MCF 10A (cell line): ENCODE measurements around the gene STK10. TPM values are rescaled to one million over a fixed set of nuclear protein-coding genes. Genes with fewer than 3 reads are reported as not detected.
"Not testable (repeated sequence)": the region's sequence is repeated elsewhere in the genome, so short reads cannot be mapped to it uniquely, and the experiment has no call there.

ENCODE experiments used
- BruUV-seq: library from RNA; stranded (reverse); fragments of 400-500 nt; replicated peaks from 2 replicates; lab custom pipeline; 2021; lab: Mats Ljungman, UMichigan
- CTCF ChIA-PET: fragments of 300-600 bp; sonication (Branson Sonifier 250); formaldehyde crosslinking; extraction: SDS; loops from one replicate; lab custom pipeline; 2021; ENCODE audit warnings: antibody characterized with exemption, inconsistent platforms; lab: Yijun Ruan, JAX
- POLR2A ChIA-PET: fragments of 300-600, 350-650 bp; sonication (Branson Sonifier 250); formaldehyde crosslinking; extraction: SDS; loops from one replicate; lab custom pipeline; 2020; ENCODE audit warnings: antibody characterized with exemption, inconsistent platforms; lab: Yijun Ruan, JAX
- DNase-seq: peaks from one replicate; pipeline ENCODE4 v3.0.0-alpha.2; 2018; ENCODE audit not compliant: unreplicated experiment
- H3K27ac Mint-ChIP-seq: one replicate; pipeline ENCODE4 v1.8.0; 2022; ENCODE audit warnings: mild to moderate bottlenecking, low read depth, mixed read lengths; ENCODE audit not compliant: unreplicated experiment
- H3K27me3 Mint-ChIP-seq: one replicate; pipeline ENCODE4 v1.8.0; 2022; ENCODE audit warnings: mixed read lengths; ENCODE audit not compliant: insufficient read depth, unreplicated experiment
- H3K36me3 Mint-ChIP-seq: one replicate; pipeline ENCODE4 v1.8.0; 2022; ENCODE audit warnings: mild to moderate bottlenecking, moderate library complexity, mixed read lengths; ENCODE audit not compliant: insufficient read depth, unreplicated experiment
- H3K4me1 Mint-ChIP-seq: one replicate; pipeline ENCODE4 v1.8.0; 2022; ENCODE audit warnings: mixed read lengths; ENCODE audit not compliant: insufficient read depth, unreplicated experiment
- H3K4me3 Mint-ChIP-seq: one replicate; pipeline ENCODE4 v1.8.0; 2022; ENCODE audit warnings: mild to moderate bottlenecking, moderate library complexity, mixed read lengths; ENCODE audit not compliant: unreplicated experiment
- H3K9me3 Mint-ChIP-seq: one replicate; pipeline ENCODE4 v1.8.0; 2022; ENCODE audit warnings: mixed read lengths; ENCODE audit not compliant: unreplicated experiment
- intact Hi-C: fragments of 100-400 bp; cut with micrococcal nuclease; formaldehyde crosslinking; loops from 2 replicates; pipeline ENCODE4 v1.14.1; 2022
- total RNA-seq: library from RNA; stranded (reverse); gene quantifications from 2 replicates; pipeline ENCODE4 v1.2.3, GENCODE V29; 2022
- TF ChIP-seq, protein P1 (sequence below): fragments of 200-600 bp; IDR thresholded peaks from one replicate; pipeline ENCODE4 v1.8.0; 2022; ENCODE audit warnings: antibody characterized with exemption, mild to moderate bottlenecking; ENCODE audit not compliant: unreplicated experiment

The STK10 gene
- total RNA-seq, 1 experiment from 2014 or later, result 46.5 TPM

DNA sequence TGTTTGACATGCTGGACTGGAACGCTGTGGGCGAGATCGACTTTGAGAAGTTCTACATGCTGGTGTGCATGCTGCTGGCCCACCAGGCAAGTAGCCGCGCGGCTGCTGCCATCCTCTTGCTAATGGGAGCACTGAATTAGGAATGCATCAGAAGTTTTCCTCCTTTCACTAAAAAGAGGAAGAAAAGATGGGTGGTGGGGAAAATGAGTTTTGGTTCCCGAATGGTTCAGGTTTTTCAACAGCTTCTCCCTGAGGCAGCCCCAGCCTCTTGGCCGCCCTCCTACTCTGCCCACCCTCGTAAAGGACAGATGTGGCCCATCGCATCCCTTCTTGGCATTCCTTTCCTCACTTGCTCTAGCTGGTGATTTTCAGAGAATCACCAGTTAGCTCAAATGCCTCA, 11.4 kb upstream of the STK10 start:
- ChIA-PET POLR2A (interaction anchor here (0.7 to 1.1 kb wide), 2 partner anchors 11 to 82 kb away, joined by 3 to 4 read pairs; partner anchors contain the start of gene STK10), CTCF (interaction anchor here (1.2 to 4.0 kb wide), 4 partner anchors 11 to 289 kb away, joined by 6 to 48 read pairs (median 7); partner anchors contain the start of gene STK10)
- DNase-seq, result no peak
- H3K36me3 Mint-ChIP-seq, result peaks cover 5% of the 10 kb centered on the region
- TF ChIP-seq, protein P1, sequence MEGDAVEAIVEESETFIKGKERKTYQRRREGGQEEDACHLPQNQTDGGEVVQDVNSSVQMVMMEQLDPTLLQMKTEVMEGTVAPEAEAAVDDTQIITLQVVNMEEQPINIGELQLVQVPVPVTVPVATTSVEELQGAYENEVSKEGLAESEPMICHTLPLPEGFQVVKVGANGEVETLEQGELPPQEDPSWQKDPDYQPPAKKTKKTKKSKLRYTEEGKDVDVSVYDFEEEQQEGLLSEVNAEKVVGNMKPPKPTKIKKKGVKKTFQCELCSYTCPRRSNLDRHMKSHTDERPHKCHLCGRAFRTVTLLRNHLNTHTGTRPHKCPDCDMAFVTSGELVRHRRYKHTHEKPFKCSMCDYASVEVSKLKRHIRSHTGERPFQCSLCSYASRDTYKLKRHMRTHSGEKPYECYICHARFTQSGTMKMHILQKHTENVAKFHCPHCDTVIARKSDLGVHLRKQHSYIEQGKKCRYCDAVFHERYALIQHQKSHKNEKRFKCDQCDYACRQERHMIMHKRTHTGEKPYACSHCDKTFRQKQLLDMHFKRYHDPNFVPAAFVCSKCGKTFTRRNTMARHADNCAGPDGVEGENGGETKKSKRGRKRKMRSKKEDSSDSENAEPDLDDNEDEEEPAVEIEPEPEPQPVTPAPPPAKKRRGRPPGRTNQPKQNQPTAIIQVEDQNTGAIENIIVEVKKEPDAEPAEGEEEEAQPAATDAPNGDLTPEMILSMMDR, result no peak
- no peak overlapping the region for H3K27ac Mint-ChIP-seq
- H3K9me3 Mint-ChIP-seq, result no peaks in the 10 kb centered on the region
- intact Hi-C loops, result no loop called here
- no peaks in the 10 kb centered on the region for H3K27me3 Mint-ChIP-seq
- no peaks in the 10 kb centered on the region for H3K4me1 Mint-ChIP-seq
- H3K4me3 Mint-ChIP-seq, result no peak overlapping the region
- BruUV-seq, result no TSS peak

DNA sequence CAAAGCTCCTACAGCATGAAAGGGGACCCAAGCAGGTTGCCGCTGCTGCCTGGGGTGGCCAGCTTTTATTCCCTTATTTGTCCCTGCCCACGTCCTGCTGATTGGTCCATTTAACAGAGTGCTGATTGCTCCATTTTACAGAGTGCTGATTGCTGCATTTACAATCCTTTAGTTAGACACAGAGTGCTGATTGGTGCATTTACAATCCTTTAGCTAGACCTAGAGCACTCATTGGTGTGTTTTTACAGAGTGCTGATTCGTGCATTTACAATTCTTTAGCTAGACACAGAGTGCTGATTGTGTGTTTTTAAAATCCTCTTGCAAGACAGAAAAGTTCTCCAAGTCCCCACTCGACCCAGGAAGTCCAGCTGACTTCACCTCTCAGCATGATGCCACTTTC, 9.8 kb upstream of the STK10 start:
- H3K36me3 Mint-ChIP-seq, intact Hi-C loops, H3K27ac Mint-ChIP-seq, BruUV-seq, H3K27me3 Mint-ChIP-seq, DNase-seq, H3K4me1 Mint-ChIP-seq, H3K9me3 Mint-ChIP-seq, H3K4me3 Mint-ChIP-seq: not testable (repeated sequence)
- POLR2A ChIA-PET, result interaction anchor here (0.6 to 0.7 kb wide), 2 partner anchors 24 to 90 kb away, joined by 3 read pairs; no protein-coding TSS in a partner anchor
- CTCF ChIA-PET, result interaction anchor here (0.8 to 4.0 kb wide), 4 partner anchors 9 to 96 kb away, joined by 3 to 48 read pairs (median 4); partner anchors contain the start of gene STK10

DNA sequence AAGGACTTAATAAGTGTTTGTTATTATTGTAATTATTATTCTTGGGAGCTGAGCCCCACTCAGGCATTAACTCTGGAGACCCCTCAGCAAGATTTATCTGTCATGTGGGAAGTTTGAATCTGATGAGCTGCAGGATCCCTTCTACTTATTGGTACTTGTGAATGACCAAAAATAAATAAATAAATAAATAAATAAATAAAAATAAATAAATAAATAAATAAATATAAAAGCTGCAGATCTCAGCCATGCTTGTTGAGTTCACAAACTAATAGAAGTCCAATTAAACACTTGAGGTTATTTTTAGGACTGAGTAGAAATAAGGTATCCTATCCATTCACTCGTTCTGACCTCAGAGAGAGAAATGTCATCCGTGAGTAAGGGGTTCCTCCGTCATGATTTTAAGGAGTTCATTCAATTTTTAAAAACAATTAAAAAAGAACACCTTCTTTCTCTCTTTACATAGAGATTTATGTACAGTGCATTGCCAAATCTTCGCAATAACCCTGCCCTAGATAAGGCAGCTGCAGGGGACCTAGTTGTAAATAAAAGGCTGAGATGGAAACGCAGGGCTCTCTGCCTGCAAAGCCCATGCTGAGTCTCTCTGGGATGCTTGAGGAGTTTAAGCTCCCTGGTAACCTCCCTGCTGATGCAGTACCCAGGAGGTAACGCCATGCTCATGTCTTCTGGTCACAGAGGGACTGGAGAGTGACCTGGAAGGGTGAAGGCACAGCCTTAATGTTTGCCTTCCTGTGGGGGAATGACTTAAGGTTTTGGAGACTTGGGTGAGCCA, 7.2 kb upstream of the STK10 start:
- no peak for DNase-seq
- CTCF ChIA-PET, result interaction anchor here (0.5 to 1.8 kb wide), 7 partner anchors 10 to 667 kb away, joined by 3 to 5 read pairs (median 3); no protein-coding TSS in a partner anchor
- POLR2A ChIA-PET, result no interaction called here
- BruUV-seq, result no TSS peak
- no peaks in the 10 kb centered on the region for H3K9me3 Mint-ChIP-seq
- no peaks in the 10 kb centered on the region for H3K36me3 Mint-ChIP-seq
- TF ChIP-seq, protein P1, result no peak
- H3K27ac Mint-ChIP-seq, result no peak overlapping the region
- H3K4me3 Mint-ChIP-seq, result no peak overlapping the region
- intact Hi-C loops, result no loop called here
- no peaks in the 10 kb centered on the region for H3K4me1 Mint-ChIP-seq
- no peaks in the 10 kb centered on the region for H3K27me3 Mint-ChIP-seq

DNA sequence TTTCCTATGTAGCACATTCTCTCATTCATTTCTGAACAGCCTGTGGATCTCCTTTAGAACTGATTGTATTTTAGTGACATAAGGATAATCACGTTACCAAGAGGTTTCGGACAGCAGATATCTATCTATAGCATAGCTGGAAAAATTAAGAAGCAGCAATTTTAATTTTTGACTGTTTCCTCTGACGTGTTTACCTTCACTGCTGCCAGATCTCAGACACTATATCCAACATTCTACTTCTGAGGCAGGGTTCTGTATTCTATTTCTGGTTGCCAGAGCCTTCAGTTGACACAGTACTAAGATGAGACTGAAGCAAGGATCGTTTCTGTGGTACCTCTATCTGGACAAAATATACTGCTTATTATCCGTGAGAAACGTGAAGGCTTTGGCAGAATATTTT, 5.8 kb upstream of the STK10 start, which contains the start of gene EFCAB9:
Gene EFCAB9 (plus strand): TSS at position 301 of the 400 bp plus-strand sequence. CDS start 1 bp downstream, at position 302.
- no peak for DNase-seq
- Mint-ChIP-seq H3K27ac (no peak within 1 kb of the TSS), H3K4me3 (no peak within 1 kb of the TSS), H3K4me1 (no peaks in the 10 kb centered on the region), H3K36me3 (no peaks in the 10 kb centered on the region), H3K9me3 (no peaks in the 10 kb centered on the region), H3K27me3 (no peaks in the 10 kb centered on the region)
- POLR2A ChIA-PET, result interaction anchor here (0.7 to 1.1 kb wide), 2 partner anchors 9 to 839 kb away, joined by 3 read pairs; no protein-coding TSS in a partner anchor
- TF ChIP-seq, protein P1, result no peak
- BruUV-seq, result no TSS peak
- CTCF ChIA-PET, result interaction anchor here (0.7 to 12.7 kb wide), 4 partner anchors 88 to 355 kb away, joined by 3 to 259 read pairs (median 4); no protein-coding TSS in a partner anchor
- intact Hi-C loops, result no loop called here
